CD4-positive, alpha-beta T cell treated with Interleukin-15 for 1 hour (primary cell): ENCODE data around the gene EDA.

Experiments
- DNase-seq: peaks from one replicate; pipeline ENCODE4 v3.0.0-alpha.2; 2020

EDA gene

GRCh38 chrX:70029863-70030262 lies 413.9 kb downstream of the EDA start:
- no peak for DNase-seq

- no peak for DNase-seq
Measured at GRCh38 chrX:70030301-70030767, 414.4 kb downstream of the EDA start.

GRCh38 chrX:70032792-70033191 lies 416.9 kb downstream of the EDA start:
- DNase-seq = no peak

- DNase-seq = no peak
Measured at GRCh38 chrX:70033348-70034051, 417.6 kb downstream of the EDA start.

- no peak for DNase-seq
Measured at GRCh38 chrX:70034646-70035045, 418.7 kb downstream of the EDA start.

- no peak for DNase-seq
Measured at GRCh38 chrX:70038515-70038914, 422.6 kb downstream of the EDA start.

- no peak for DNase-seq
Measured at GRCh38 chrX:70038951-70039350, 423.0 kb downstream of the EDA start.

- no peak for DNase-seq
Measured at GRCh38 chrX:70039758-70040157, 423.8 kb downstream of the EDA start.

GRCh38 chrX:70041993-70042392 lies 426.1 kb downstream of the EDA start:
- no peak for DNase-seq

- no peak for DNase-seq
Measured at GRCh38 chrX:70042399-70043371, 426.8 kb downstream of the EDA start.

- no peak for DNase-seq
Measured at GRCh38 chrX:70043685-70044084, 427.8 kb downstream of the EDA start.

- DNase-seq = no peak
Measured at GRCh38 chrX:70044541-70045245, 428.8 kb downstream of the EDA start.

GRCh38 chrX:70046978-70047377 lies 431.1 kb downstream of the EDA start:
- no peak for DNase-seq

GRCh38 chrX:70049406-70049805 lies 433.5 kb downstream of the EDA start:
- DNase-seq = no peak

- DNase-seq = no peak
Measured at GRCh38 chrX:70049925-70050324, 434.0 kb downstream of the EDA start, which contains the start of gene AWAT2. Gene AWAT2 (minus strand): TSS chrX:70049938. CDS start chrX:70049932, 6 bp downstream.

GRCh38 chrX:70052895-70053615 lies 437.1 kb downstream of the EDA start:
- DNase-seq = no peak

- no peak for DNase-seq
Measured at GRCh38 chrX:70054391-70054790, 438.5 kb downstream of the EDA start.

- DNase-seq = no peak
Measured at GRCh38 chrX:70062076-70062475, 446.2 kb downstream of the EDA start, which contains the start of gene OTUD6A. Gene OTUD6A (plus strand): TSS chrX:70062457. CDS start chrX:70062525, 68 bp downstream.

GRCh38 chrX:70062961-70063550 lies 447.1 kb downstream of the EDA start:
- no peak for DNase-seq

- no peak for DNase-seq
Measured at GRCh38 chrX:70066646-70067045, 450.7 kb downstream of the EDA start.

GRCh38 chrX:70079297-70079696 lies 463.4 kb downstream of the EDA start:
- DNase-seq = no peak

GRCh38 chrX:70079870-70080269 lies 464.0 kb downstream of the EDA start:
- no peak for DNase-seq
